Activated CD4-positive, alpha-beta T cell treated with anti-CD3 and anti-CD28 coated beads for 1 hour (primary cell): ENCODE measurements around the gene PDCD5.
"Not testable (repeated sequence)": the region's sequence is repeated elsewhere in the genome, so short reads cannot be mapped to it uniquely, and the experiment has no call there.

Experiments
- DNase-seq: peaks from one replicate; pipeline ENCODE4 v3.0.0-alpha.2; 2020

The PDCD5 gene

DNA sequence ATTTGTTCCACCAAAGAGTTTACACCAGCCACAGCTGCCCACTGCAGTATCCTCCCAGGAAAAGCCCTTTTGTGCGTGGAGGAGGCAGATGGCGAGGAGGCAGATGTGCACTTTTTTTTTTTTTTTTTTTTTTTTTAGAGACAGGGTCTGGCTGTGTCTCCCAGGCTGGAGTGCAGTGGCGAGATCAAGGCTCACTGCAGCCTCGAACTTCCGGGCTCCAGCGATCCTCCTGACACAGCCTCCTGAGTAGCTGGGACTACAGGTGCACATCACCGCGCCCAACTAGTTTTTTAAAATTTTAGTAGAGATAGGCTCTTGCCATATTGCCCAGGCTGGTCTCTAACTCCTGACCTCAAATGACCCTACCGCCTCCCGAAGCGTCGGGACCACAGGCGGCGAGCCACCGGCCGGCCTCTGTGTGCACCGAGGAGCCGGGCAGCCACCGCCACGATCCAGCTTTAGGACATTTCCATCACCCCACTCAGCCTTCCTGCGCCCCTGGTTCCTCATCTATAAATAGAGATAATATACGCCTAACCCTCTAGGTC, 563 bp upstream of the PDCD5 start:
- DNase-seq: no peak

DNA sequence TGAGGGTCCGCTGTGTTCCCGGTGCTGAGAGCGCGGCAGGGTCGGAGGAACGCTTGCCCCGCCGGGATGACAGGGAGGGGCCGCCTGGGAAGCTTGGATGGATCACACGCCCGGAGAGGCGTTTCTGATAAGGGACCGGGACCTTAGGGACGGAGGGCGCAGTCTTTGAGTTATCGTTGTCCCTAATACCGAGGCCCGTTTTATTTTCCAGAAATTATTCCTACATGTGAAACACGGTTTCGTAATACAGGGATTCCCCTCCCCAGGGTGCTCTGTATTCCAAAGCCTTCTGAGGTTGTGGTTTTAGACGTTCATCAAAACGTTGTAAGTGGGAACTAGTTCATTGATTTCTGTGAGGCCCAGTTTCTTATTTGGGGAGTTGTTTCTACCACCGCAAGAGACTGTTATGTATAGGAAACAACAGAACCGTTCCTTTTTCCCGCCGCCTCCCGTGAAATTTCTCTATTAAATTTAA, 752 bp downstream of the PDCD5 start:
- DNase-seq: no peak

DNA sequence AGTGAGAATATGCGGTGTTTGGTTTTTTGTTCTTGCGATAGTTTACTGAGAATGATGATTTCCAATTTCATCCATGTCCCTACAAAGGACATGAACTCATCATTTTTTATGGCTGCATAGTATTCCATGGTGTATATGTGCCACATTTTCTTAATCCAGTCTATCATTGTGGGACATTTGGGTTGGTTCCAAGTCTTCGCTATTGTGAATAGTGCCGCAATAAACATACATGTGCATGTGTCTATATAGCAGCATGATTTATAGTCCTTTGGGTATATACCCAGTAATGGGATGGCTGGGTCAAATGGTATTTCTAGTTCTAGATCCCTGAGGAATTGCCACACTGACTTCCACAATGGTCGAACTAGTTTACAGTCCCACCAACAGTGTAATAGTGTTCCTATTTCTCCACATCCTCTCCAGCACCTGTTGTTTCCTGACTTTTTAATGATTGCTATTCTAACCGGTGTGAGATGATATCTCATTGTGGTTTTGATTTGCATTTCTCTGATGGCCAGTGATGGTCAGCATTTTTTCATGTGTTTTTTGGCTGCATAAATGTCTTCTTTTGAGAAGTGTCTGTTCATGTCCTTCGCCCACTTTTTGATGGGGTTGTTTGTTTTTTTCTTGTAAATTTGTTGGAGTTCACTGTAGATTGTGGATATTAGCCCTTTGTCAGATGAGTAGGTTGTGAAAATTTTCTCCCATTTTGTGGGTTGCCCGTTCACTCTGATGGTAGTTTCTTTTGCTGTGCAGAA, 6.9 kb downstream of the PDCD5 start:
- DNase-seq: not testable (repeated sequence)

DNA sequence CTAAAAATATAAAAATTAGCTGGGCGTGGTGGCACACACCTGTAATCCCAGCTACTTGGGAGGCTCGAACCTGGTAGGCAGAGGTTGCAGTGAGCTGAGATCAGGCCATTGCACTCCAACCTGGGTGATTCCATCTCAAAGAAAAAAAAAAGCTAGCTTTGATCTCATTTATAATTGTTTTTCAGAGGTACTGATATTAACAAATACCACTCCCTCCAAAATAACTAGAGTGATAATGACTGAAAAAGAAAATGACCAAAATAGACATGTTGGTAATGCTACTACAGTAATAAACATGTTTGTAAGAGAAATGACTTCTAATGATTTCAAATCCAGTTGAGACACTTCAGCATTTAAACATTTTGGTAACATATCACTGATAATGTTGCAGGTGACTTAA, 13.0 kb downstream of the PDCD5 start:
- DNase-seq: no peak

DNA sequence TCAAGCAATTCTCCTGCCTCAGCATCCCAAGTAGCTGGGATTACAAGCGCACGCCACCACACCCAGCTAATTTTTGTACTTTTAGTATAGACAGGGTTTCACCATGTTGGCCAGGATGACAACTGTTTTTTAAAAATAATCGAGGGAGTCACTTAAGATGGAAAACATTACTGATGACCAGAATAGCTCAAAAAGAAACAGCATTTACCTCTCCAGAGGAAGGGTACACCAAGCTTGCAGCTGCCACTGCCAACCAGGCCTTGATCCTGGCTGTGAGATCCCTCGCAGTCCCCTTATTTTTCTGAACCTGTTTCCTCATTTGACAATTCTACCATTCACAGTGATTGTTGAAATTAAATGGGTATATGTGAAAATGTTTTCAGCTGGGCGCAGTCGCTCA, 14.5 kb downstream of the PDCD5 start:
- no peak for DNase-seq

DNA sequence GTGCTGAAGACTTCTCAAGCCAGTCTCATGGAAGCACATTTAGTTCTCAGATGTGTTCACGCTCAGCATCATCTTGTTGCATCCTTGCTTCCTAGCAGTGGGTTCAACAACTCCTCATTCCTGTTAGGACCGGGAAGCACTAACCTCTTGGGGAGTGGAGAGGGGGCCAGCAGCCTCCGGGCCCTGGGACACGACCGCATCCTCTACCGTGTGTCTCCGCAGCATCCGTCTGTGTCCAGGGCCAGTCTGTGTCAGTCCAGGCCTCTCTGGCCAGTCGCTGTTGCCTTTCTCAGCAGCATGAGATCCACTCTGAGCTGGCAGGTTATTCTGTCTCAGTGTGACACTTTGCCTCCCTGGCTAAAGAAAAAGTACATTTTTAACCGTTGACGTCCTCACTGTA, 17.0 kb downstream of the PDCD5 start:
- DNase-seq: no peak

DNA sequence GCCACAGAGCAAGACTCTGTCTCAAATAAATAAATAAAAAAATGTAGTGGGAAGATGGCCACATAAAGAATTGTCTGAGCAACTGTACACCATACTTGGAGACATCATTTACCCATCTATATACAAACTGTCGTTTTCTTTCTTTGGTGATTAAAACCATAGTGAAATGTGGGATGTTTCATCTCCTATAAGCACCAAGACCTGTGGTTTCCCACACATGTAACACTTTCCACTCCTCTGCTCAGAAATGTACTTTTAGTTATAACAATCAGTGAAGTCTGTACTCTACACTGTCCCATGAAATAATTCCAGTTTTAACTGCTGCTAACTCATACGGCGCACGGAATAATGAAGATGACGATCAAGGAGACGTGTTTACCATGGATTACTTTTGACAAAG, 18.3 kb downstream of the PDCD5 start:
- DNase-seq: no peak

DNA sequence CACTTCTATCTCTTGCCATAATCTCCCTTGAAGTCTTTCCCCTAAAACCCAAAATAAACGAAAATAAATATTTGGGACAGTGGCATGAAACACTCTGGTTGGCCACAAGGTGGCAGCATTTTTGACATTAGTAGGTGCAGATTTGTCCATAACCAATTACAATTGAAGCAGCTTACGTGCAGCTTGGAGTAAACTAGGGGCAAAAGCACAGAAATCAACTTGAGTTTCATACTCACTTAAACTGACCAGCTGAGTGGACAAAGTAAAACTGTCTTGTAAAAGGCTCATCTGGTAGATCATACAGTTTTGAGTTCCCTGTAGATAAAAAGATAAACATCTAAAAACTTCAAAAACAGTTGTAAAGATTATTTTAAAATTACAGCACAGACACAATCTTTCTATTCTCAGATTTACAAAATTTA, 18.8 kb downstream of the PDCD5 start:
- DNase-seq: no peak

DNA sequence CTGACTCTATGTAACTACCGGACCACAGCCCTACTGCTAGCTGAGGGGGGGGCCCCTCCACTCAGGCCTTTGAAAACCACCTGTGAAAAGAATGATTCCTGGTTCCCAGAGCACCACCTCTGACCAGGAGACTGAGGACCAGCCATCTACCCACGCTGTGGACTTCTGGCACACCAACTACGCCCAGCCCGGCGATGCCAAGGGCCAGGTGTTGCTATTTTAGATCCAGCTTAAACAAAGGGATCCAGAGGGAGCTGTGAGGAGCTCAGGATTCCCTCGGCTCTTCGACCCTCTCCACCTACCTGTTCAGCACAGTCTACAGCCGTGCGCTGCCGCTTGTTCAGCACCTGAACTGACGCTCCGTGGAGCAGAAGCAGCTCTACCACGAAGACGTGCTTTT, 23.0 kb downstream of the PDCD5 start:
- DNase-seq: no peak

DNA sequence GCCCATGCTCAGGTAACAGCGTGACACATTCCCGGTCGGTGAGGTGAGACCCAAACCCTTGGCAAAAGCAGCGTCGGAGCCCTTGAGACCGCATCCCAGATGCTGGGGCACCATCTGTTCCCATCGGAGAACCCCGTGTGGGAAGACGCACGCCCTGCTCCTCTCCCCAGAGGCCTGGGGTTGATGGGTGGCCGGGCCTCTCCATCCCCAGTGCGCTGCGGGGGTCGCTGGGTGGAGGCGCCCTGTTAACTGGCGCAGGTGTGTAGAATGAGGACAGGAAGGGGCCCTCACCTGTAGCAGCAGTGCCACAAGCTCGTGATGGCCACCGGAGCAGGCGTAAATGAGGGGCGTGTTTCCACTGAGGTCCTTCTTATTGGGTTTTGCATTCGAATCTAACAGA, 24.6 kb downstream of the PDCD5 start:
- DNase-seq: no peak

DNA sequence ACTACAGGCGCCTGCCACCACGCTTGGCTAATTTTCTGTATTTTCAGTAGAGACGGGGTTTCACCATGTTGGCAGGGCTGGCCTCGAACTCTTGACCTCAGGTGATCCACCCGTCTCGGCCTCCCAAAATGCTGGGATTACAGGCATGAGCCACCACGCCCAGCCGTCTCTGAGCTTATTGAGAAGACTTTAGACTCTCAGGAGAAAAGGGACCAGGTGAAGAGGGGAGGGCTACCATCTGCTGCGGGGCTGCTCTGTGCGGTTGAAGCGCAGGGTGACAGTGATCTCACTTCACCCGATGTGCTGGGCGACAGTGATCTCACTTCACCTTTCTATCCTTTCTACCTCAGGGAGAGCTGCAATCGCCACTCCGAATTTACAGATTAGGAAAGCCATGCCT, 25.3 kb downstream of the PDCD5 start:
- no peak for DNase-seq

DNA sequence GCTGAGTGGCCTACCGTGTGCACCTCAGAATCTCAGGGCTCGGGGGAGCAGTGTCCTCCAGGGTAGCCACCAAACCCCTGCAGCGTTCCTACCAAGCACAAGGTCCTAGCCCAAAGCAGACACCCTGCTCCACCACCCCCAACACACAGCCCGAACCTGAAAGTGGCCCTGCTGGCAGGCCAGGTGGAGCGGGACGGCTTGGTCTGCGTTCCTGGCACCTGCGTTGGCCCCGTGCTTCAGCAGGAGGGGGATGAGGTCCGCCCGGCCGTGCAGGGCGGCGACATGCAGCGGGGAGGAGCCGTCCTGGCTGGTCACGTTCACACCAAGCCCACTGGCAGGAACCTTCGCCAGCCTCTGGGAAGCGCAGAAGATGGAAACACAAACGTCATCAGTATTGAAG, 26.5 kb downstream of the PDCD5 start:
- no peak for DNase-seq

DNA sequence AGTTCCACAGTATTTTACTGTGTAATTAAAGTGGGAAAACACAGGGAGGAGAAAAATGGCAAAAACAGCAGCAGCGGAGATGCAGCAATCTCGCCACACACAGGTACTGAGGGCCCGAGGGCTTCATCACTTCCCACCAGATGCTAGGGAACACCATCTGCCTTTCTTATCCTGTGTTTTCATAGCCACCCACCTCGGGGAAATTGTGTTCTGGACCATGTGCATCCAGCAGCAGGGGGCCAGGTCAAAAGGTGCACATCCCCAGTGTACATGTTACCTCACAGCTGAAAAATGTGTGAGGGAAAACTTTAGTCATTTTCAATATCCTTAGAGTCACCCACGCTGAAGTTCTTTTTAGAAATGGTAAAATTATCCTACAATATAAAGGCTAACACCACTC, 30.2 kb downstream of the PDCD5 start:
- DNase-seq: no peak

DNA sequence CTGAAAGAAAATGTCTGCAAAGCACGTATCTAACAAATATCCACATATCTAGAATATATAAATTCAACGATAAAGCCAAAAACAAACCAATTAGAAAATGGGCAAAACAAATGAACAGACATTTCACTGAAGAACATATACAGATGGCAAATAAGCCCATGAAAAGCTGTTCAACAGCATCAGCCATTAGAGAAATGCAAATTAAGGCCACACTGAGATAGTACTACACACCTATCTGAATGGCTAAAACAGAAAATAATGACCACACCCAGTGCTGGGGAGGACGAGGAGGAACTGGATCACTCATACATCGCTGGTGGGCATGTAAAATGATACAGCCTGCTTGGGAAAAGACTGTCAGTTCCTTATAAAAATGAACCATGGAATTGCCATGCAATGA, 32.0 kb downstream of the PDCD5 start:
- DNase-seq: no peak

DNA sequence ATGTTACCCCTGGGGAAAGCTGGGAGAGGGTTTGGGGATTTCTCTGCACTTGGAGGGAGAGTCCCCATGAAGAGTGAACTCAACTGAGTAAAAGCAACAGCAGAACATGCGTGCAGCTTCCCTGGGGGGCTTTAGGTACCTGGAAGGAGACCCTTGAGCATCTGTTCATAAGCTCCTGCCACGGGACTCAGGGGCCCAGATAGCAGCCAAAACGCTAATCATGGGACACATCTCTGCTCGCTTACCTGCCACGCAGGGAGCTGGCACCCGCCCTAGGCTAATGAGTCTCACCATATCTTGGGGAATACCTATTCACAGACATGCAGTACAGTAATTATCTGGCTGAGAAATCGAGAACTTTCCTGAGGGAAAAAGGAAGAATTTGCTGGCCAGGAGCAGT, 33.9 kb downstream of the PDCD5 start:
- no peak for DNase-seq

DNA sequence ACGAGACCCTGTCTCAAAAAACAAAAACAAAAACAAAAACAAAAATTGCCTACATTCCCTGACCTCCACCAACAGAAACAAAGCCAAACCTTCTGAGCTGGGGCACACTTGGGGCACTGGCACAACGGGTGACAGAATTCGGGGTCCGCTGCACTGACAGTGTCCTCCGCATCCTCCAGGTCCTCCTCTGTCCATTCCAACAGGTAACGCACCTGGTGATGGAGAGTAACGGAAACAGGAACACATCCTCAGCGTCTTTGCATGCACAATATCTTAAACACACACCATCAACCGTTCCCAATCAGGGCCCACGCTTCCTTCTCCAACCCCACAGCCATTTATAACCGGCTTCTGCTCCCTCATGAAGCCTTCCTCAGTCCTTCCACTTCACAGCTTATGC, 34.6 kb downstream of the PDCD5 start:
- no peak for DNase-seq

DNA sequence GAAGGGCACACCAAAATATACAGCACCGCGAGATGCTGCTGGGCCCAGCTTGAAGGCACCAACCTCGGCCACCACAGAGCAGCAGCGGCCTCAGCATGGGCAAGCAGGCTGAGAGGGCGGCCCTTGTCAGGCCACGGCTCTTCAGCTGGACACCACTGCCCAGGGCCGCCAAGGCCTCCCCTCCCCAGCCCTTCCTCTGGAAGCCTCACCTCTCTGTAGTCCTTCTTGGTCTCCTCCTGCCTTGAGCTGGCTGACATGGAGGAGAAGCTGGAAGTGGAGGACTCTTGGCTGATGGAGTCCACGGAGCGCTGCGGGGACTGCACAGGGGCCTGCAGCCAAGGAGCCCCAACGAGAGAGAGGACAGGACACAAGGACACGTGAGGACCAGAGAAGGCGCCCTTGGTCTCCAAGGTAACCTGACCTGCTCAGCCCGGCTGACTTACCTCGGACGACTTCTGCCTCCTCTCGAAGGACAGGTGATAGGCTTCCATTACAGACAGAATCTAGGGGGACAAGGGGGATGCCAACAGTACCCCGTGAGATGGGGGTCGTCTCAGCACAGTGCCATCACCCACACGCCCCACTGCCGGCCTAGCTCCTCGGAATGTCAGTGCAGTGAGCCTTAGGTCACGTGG, 38.2 kb downstream of the PDCD5 start:
- no peak for DNase-seq

DNA sequence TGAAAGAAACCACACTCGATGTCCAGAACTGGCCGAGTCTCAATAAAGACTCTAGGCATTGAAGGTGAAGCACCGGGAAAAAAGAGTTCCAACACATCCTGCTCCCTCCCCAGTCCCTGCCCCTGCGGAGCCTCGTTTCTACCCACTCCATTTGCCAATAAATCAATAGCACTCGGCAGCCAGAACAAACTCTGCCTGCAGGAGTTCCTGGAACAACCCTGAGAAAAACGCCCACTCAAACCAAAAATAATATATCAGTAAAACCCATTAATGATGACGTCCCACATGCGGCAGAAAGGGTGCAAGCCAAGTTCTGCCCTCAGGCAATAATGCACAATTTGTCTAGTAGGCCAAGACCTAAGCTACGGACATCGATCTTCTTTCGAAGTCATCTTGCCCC, 41.0 kb downstream of the PDCD5 start:
- DNase-seq: no peak

DNA sequence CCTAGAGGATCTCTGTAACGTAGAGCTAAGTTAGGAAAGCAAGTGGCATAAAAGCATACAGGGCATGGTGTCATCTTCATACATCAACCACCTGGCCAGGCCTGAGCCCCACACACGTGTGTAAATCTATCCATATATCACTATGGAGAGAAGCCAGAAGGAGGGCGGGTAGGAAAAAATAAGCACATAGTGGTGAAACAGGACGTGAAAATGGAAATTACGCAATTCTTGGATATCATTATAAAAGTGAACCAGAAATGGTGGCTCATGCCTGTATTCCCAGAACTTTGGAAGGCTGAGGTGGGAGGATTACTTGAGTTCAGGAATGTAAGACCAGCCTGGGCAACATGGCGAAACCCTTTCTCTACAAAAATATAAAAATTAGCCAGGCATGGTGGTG, 43.4 kb downstream of the PDCD5 start:
- no peak for DNase-seq

DNA sequence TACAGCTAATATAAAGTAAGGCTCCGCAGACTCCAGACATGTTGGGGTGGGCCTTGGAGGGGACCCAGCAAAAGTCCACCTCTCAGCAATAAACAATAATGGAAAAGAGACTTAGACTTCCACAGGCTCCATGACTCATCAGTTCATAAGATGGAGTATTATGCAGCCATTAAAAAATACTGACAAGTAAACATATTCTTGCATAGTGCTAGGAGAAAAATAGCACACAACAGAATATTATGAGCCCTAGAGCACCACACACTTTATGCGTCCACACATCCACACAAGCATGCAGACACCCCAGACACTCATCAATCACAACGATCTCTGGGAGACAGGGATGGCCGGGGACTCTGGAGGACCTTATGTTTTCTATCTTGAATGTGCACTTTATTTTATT, 46.0 kb downstream of the PDCD5 start:
- no peak for DNase-seq

DNA sequence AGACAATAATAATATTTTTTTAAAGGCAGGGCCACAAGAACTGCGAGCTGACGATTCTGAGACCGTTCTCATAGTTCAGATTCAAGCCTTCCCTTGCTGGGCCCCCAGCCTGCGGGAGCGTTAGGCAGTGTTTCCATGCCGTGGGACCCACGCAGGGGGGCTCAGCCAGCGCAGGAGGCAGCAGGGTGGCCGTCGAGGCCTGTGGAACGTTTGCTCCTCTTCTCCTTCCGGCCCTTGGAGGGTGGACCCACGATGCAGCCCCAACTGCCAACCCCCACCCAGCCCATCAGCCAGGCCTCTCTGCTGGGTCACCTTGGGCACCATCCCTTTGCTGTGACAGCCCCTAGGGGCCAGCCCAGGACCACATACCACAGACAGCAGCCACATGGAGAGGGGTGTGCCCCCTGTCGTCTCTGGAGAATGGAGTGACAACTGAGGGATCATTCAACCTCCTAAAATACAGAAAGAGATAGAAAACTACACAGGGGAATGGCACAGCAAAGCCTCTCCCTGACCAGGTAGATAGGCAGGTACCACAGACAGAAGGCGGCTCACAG, 46.8 kb downstream of the PDCD5 start:
- DNase-seq: no peak

DNA sequence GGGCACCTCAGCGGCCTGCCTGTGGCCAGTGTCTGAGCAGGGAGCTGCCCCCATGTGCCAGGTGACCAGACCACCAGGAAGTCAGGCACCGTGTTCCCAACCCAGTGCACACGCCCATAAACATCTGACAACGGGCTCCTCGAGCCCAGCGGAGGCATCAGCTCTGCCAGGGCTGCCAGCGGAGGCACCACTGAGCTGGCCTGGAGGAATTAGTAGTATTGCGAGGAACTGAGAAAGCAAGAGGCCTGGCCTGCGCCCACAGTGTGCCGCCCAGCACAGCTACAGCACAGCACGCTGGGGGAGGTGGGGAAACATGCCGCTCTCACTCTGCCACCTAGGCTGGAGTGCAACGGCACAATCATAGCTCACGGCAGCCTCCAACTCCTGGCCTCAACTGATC, 49.3 kb downstream of the PDCD5 start:
- DNase-seq: no peak

DNA sequence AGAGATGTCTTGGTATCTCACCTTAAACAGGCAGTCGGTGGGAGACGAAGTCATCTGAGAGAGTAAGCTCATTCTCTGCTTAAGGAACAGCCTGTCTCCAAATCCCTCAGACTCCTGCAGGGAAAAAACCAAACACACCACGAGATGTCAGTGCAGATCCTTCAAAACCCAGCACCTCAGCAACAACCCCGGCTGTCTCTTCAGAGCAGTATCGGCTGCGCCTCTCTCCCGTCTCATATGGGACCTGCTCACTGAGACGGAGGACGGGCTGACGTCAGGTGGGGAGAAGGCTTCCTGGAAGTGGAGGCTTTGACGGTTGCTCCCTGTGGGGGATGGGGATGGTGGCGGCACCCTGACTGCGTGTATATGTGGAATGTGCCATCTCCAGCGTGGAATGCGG, 50.4 kb downstream of the PDCD5 start:
- no peak for DNase-seq
